Pons (tissue), 1 donor: ENCODE data around the gene USP20.

Source experiments
- DNase-seq: peaks from one replicate; pipeline ENCODE4 v3.0.0-alpha.2; 2016; ENCODE audit warnings: low spot score

The USP20 gene

GRCh38 chr9:129919841-129920240, 84.6 kb downstream of the USP20 start:
- no peak for DNase-seq

- DNase-seq = no peak
Measured at GRCh38 chr9:129921905-129922304, 86.6 kb downstream of the USP20 start.

- peak; percentile 61 for DNase-seq
Measured at GRCh38 chr9:129923589-129923988, 88.3 kb downstream of the USP20 start.

GRCh38 chr9:129929496-129930125, 94.4 kb downstream of the USP20 start:
- DNase-seq = peak; percentile 55

GRCh38 chr9:129930743-129931142, 95.5 kb downstream of the USP20 start:
- no peak for DNase-seq
